Breast epithelium (tissue), 4 donors: ENCODE measurements around the gene UNC5B. TPM values are rescaled to one million over a fixed set of nuclear protein-coding genes. Genes with fewer than 3 reads are reported as not detected.

Experiments
- DNase-seq, 2 donors: peaks; one replicate each; pipeline ENCODE4 v3.0.0-alpha.2; 2019; ENCODE audit warnings: low spot score in 2 of 2
- H3K27ac ChIP-seq, 2 donors: fragments of 200-600 bp; sonication (generic) in 1 of 2; one replicate each; pipeline ENCODE4 v1.5.1; 2016 to 2019; ENCODE audit warnings: mild to moderate bottlenecking in 1 of 2
- H3K27me3 ChIP-seq, 2 donors: fragments of 200-600 bp; sonication (generic) in 1 of 2; one replicate each; pipeline versions ENCODE4 v1.5.1 to v1.6.0; 2017 to 2019; ENCODE audit warnings: control low read depth in 1 of 2, mild to moderate bottlenecking in 1 of 2
- H3K36me3 ChIP-seq: fragments of 200-600 bp; one replicate; pipeline ENCODE4 v1.5.1; 2019
- H3K4me1 ChIP-seq, 2 donors: fragments of 200-600 bp; sonication (generic); one replicate each; pipeline ENCODE4 v1.5.1; 2016 to 2019; ENCODE audit warnings: control low read depth in 1 of 2
- H3K4me3 ChIP-seq, 3 donors: fragments of 200-600 bp; sonication (generic); 1 replicate in 2 of 3; 2 replicates in 1 of 3; pipeline ENCODE4 v1.5.1; 2016 to 2019; ENCODE audit warnings: mild to moderate bottlenecking in 3 of 3, moderate library complexity in 2 of 3
- H3K9me3 ChIP-seq, 2 donors: fragments of 200-600 bp; sonication (generic) in 1 of 2; one replicate each; pipeline ENCODE4 v1.5.1; 2016 to 2019; ENCODE audit warnings: control low read depth in 1 of 2
- POLR2A ChIP-seq: fragments of 450-650 bp; IDR thresholded peaks from one replicate; pipeline ENCODE4 v1.6.1; 2016; ENCODE audit warnings: antibody characterized with exemption, mild to moderate bottlenecking, moderate library complexity
- POLR2AphosphoS5 ChIP-seq, 3 donors: sonication (generic); formaldehyde crosslinking; IDR thresholded peaks; one replicate each; pipeline ENCODE4 v1.6.1; 2017; ENCODE audit warnings: antibody characterized with exemption in 3 of 3
- intact Hi-C: fragments of 100-400 bp; cut with DNase I; formaldehyde crosslinking; loops from one replicate; pipeline ENCODE4 v1.15.1; 2023; ENCODE audit warnings: low total_unique reads
- total RNA-seq, 3 donors: library from RNA; depleted of rRNA; stranded (reverse); fragments of >200 nt; gene quantifications; one replicate each; pipeline ENCODE4 v1.1.0, GENCODE V29; 2016
- TF ChIP-seq, protein P1 (sequence below), 3 donors: fragments of 450-650 bp; IDR thresholded peaks; one replicate each; pipeline ENCODE4 v1.5.1; 2016 to 2017; ENCODE audit warnings: antibody characterized with exemption in 3 of 3, mild to moderate bottlenecking in 3 of 3, moderate library complexity in 3 of 3

The UNC5B gene
- total RNA-seq, 3 donors from 2014 or later = 0.80 to 4.9 (median 3.5) TPM

DNA sequence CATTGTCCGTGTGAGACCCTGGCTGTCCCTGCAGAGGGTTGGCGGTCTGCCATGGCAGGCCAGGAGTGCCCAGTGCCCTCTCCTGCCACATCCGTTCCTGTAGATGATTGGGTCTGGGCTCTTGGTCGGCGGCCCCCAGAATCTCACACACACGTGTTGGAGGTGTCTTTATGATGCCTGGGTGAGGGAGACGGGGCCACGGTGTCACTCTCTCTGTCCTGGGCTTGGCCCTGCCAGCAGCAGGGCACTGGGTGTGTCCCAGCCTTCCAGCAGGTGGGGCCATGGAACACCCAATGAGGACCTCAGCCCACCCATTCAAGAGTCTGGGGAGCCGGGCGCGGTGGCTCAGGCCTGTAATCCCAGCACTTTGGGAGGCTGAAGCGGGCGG, 30.2 kb downstream of the UNC5B start:
- Histone ChIP-seq H3K4me1 (peaks cover 18 to 36% of the 10 kb centered on the region in 2 donors), H3K27me3 (no peaks in the 10 kb centered on the region), H3K4me3 (no peak overlapping the region), H3K9me3 (no peaks in the 10 kb centered on the region), H3K36me3 (no peaks in the 10 kb centered on the region), H3K27ac (peak overlapping the region in 1 of 2 donors; percentile 74)
- TF ChIP-seq, protein P1, sequence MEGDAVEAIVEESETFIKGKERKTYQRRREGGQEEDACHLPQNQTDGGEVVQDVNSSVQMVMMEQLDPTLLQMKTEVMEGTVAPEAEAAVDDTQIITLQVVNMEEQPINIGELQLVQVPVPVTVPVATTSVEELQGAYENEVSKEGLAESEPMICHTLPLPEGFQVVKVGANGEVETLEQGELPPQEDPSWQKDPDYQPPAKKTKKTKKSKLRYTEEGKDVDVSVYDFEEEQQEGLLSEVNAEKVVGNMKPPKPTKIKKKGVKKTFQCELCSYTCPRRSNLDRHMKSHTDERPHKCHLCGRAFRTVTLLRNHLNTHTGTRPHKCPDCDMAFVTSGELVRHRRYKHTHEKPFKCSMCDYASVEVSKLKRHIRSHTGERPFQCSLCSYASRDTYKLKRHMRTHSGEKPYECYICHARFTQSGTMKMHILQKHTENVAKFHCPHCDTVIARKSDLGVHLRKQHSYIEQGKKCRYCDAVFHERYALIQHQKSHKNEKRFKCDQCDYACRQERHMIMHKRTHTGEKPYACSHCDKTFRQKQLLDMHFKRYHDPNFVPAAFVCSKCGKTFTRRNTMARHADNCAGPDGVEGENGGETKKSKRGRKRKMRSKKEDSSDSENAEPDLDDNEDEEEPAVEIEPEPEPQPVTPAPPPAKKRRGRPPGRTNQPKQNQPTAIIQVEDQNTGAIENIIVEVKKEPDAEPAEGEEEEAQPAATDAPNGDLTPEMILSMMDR (IDR thresholded peaks at IDR 0.05) = no peak
- TF ChIP-seq POLR2AphosphoS5 (IDR thresholded peaks at IDR 0.05) (no peak), POLR2A (no peak)
- no peak for DNase-seq
- intact Hi-C loops = no loop called here

DNA sequence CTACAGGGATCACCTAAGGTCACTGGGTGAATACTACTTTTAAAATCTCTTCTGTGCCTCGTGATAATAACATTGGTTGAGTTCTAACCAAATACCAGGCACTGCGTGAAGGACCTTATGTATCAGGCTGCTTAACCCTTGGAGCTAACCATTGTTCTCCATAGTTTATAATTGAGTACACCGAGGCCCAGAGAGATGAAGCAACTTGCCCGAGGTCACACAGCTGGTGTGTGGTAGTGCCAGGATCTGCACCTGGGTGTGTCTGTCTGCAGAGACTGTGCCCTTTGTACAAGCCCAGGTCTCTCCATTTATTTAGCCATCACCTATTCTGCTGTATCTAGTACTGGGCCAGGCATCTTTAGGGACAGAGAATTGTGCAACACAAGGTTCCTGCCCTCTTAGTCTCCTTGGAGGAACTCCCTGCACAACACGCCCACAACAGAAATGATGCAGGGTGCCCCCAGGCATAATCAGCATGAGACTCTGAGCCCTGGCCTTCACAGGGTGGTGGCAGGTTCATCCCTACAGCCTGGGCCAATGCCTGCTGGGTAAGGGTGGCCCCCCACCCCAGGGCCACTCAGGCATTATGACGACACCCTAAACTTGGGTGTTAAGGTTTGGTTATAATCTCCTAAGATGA, 31.5 kb downstream of the UNC5B start:
- no peak for DNase-seq
- peaks cover 18 to 36% of the 10 kb centered on the region in 2 donors for H3K4me1 ChIP-seq

GRCh38 chr10:71244431-71245419, 32.4 kb downstream of the UNC5B start:
- intact Hi-C loops = no loop called here
- Histone ChIP-seq H3K27ac (peak overlapping the region; percentile 71 to 85), H3K4me1 (peaks cover 18 to 36% of the 10 kb centered on the region in 2 donors), H3K36me3 (no peaks in the 10 kb centered on the region), H3K27me3 (no peaks in the 10 kb centered on the region), H3K9me3 (no peaks in the 10 kb centered on the region), H3K4me3 (peak overlapping the region; percentile 5 to 62 (median 32))
- no peak for DNase-seq
- TF ChIP-seq, protein P1 (IDR thresholded peaks at IDR 0.05) = no peak
- peak in 1 of 3 donors; percentile 14 for TF ChIP-seq POLR2AphosphoS5 (IDR thresholded peaks at IDR 0.05)

More for the DNA sequence above, 31.5 kb downstream of the UNC5B start:
- no peak overlapping the region for H3K4me3 ChIP-seq
- no peaks in the 10 kb centered on the region for H3K27me3 ChIP-seq
- intact Hi-C loops = no loop called here
- H3K9me3 ChIP-seq = no peaks in the 10 kb centered on the region
- no peaks in the 10 kb centered on the region for H3K36me3 ChIP-seq
- TF ChIP-seq, protein P1 (IDR thresholded peaks at IDR 0.05) = no peak
- TF ChIP-seq POLR2AphosphoS5 (IDR thresholded peaks at IDR 0.05) (no peak), POLR2A (no peak)
- H3K27ac ChIP-seq = peak overlapping the region; percentile 71 to 85

DNA sequence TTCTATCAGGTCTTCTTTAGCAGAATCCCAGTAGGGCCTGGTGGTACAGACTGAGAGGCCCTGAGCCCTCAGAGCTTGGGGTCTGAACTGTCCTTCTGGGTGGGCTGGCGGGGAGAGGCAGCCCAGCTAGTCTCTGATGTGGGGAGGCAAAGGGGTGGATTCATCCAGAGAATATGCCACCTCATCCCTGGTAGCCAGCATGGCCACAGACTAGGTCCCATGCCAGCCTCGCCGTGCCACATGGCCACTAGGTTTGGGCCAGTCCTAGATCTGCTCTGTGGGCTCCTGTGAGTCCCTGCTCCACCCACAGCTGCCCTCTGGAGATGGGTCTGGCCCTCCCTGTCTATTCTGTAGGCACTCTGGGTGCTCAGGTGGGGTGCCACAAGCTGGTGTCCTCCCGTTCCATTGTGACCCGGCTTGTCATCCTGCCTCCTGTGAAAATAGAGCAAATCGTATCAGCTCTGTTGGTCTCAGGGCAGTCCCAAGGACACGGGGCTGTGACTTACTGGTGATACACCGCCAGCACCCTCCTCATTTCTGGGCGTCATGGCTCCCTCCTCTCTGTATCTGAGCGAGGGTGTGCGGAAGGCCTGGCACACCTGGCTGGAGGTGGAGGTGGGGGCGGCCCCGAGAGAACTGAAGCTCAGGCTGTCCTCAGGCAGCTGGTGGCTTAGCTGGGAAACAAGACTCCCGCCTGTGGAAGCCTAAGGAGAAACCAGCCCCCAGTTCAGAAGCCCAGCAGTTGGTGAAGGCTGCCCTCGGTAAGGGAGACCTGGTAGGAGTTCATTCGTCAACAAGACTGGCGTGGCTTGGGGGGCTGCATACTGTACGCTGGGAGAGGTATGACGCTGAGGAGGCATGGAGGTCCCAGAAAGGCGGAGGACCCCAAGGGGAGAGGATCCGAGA, 33.3 kb downstream of the UNC5B start:
- peaks cover 18 to 36% of the 10 kb centered on the region in 2 donors for H3K4me1 ChIP-seq
- intact Hi-C loops = no loop called here

More for the DNA sequence above, 33.3 kb downstream of the UNC5B start:
- TF ChIP-seq POLR2A (no peak), POLR2AphosphoS5 (IDR thresholded peaks at IDR 0.05) (no peak)
- TF ChIP-seq, protein P1 (IDR thresholded peaks at IDR 0.05) = no peak
- Histone ChIP-seq H3K36me3 (no peaks in the 10 kb centered on the region), H3K9me3 (no peaks in the 10 kb centered on the region), H3K27me3 (no peaks in the 10 kb centered on the region), H3K4me3 (no peak overlapping the region), H3K27ac (peak overlapping the region; percentile 71 to 85)
- DNase-seq = no peak
